ENCODE measurements around the gene LETM1.

DNA sequence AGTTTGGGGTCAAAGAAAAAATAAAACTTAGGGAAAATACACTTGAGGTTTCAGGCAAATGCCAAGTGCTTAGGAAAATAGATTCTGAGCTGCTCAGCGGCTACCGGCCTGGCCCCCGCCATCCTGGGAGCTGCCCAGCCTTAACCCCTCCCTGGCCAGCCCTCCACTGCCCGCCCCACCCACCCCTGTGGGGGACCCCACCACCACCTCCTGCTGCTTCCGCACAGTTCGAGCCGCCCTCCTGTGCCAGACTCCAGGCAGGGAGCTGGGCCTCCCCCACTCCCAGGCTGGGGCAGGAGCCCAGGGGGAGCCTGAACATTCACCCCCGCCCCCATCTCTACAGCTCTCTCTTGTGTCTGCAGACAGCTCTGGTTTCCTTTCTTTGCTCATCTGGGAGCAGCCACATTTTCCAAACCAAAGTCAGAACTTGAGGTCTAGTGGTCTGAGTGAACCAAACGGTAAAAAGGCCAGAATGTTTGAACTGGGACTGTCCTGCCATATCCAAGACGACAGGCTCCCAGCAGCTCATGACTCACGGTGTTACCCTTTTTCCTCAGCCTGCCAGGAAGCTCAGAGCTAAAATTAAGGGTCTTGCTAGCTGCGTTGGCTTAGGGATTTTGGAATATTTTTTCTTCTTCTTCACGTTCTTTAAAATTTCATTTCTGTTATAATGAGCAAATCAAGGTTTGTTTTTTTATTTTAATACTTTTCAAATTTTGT lies 67.5 kb downstream of the LETM1 start:
- TF ChIP-seq, protein P1, sequence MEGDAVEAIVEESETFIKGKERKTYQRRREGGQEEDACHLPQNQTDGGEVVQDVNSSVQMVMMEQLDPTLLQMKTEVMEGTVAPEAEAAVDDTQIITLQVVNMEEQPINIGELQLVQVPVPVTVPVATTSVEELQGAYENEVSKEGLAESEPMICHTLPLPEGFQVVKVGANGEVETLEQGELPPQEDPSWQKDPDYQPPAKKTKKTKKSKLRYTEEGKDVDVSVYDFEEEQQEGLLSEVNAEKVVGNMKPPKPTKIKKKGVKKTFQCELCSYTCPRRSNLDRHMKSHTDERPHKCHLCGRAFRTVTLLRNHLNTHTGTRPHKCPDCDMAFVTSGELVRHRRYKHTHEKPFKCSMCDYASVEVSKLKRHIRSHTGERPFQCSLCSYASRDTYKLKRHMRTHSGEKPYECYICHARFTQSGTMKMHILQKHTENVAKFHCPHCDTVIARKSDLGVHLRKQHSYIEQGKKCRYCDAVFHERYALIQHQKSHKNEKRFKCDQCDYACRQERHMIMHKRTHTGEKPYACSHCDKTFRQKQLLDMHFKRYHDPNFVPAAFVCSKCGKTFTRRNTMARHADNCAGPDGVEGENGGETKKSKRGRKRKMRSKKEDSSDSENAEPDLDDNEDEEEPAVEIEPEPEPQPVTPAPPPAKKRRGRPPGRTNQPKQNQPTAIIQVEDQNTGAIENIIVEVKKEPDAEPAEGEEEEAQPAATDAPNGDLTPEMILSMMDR (IDR thresholded peaks at IDR 0.05): no peak
- no peak for TF ChIP-seq POLR2A (IDR thresholded peaks at IDR 0.05)
